GM12801 (cell line): ENCODE results near the gene DDX20.

Source experiments
- TF ChIP-seq, protein P1 (sequence below): IDR thresholded peaks from one replicate; pipeline ENCODE4 v1.5.1; 2011; ENCODE audit warnings: control low read depth; ENCODE audit not compliant: insufficient read length; ENCODE audit errors: extremely low read depth

Gene DDX20

DNA sequence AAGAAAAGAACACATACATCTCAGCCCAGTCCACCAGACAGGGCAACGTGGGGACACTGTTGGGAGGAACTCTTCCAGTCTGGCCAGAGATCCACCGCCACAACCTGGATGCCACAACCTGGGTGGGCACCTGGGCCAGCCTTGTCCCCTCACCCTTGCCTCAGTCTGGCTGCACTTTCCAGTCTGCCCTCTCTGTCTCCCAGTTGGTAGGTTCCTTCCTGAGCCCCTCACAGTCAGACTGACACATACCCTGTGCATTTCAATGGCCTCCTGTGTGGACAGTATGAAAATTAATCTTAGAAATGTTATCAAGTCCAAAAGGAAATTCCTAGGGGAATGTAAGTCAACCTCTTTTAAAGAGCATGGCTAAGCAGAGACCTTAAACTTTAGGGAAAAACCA, 49.5 kb downstream of the DDX20 start:
- TF ChIP-seq, protein P1, sequence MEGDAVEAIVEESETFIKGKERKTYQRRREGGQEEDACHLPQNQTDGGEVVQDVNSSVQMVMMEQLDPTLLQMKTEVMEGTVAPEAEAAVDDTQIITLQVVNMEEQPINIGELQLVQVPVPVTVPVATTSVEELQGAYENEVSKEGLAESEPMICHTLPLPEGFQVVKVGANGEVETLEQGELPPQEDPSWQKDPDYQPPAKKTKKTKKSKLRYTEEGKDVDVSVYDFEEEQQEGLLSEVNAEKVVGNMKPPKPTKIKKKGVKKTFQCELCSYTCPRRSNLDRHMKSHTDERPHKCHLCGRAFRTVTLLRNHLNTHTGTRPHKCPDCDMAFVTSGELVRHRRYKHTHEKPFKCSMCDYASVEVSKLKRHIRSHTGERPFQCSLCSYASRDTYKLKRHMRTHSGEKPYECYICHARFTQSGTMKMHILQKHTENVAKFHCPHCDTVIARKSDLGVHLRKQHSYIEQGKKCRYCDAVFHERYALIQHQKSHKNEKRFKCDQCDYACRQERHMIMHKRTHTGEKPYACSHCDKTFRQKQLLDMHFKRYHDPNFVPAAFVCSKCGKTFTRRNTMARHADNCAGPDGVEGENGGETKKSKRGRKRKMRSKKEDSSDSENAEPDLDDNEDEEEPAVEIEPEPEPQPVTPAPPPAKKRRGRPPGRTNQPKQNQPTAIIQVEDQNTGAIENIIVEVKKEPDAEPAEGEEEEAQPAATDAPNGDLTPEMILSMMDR, result no peak

DNA sequence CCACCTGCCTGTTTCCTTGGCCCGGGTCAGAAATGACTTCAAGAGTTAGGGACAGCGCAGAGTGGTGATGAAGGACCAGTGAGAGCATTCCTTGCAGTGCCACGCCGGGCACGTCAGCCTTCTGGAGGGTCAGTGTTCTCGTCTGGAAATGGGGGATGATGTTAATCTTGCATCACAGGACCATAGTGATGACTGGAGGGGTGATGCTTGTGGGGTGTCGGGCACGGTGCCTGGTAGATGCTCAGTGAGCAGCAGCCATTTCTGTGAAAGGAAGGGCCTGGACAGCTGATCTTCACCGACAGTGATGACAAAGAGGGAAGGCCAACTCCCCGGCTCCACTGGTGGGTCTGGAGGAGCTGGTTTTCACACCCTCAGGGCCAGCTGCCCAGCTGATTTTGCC, 56.2 kb downstream of the DDX20 start:
- TF ChIP-seq, protein P1, result no peak

DNA sequence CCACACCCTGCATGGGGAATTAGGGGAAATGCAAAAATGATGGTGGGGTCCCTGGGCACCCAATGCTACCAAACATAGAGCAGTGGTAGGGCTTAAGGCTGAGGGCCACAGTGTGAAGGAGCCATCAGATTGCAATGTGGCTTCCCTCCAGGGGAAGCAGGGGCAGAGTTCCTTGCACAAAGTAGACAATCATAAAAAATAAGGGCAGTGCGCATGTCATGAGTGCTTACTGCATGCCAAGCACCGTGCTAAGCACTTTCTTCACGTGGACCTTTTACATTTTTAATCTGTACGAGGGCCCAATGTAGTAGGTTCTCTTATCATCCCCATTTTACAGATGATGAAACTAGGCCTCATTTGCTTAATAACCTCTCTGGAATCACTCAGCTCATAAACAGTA, 56.6 kb downstream of the DDX20 start:
- TF ChIP-seq, protein P1, result no peak

DNA sequence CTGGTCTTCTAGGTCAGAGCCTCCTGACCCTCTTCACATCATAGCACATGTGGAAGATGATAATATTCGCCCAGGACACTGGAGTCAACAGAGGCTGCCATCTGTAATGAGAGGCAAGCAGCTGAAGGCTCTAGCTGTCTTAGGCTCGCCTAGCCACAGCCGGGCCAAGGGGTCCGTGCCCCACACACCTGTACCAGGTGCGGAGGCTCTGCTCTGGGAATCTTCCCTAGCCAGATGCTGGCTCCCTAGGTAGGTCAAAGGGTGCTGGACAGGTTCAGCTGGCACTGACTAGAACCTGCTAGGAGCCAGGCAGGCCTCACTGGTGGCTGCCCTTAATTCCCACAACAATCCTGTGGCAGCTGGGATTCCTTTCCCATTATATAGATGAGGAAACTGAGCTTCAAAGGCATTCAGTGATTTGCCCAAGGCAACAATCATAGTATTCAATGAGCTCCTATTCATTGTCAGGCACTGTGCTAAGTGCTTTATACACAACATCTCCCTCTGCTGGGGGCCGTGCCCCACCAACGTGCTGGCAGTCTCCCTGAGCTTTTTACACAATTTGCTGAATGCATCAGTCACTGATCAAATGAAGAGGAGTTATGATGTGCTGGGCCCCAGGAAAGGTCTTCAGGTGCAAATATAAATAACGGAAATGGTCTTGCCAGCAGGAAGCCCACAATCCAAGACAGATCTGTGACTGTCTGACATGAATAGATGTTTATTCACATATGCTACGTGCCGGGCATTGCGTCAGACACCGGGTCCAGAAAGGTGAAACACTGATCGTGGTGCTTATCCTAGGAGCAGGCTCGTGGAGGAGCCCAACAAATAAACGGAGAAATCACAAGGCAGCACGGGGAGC, 58.0 kb downstream of the DDX20 start:
- TF ChIP-seq, protein P1, result no peak

DNA sequence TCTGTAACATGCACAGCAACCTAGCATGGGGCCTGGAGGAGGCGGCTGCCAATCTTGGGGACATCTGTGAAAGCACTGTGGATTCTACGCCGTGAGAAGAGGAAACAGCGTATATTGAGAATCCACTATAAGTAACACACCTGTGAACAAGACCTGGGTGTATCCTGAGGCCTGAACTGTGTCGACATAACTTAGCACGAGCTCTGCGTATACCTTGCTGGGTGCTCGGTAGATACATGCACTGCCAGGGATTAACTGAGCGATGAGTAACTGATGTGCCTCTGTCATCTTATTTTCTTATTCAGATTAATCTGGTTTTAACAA, 58.6 kb downstream of the DDX20 start:
- TF ChIP-seq, protein P1, result no peak

DNA sequence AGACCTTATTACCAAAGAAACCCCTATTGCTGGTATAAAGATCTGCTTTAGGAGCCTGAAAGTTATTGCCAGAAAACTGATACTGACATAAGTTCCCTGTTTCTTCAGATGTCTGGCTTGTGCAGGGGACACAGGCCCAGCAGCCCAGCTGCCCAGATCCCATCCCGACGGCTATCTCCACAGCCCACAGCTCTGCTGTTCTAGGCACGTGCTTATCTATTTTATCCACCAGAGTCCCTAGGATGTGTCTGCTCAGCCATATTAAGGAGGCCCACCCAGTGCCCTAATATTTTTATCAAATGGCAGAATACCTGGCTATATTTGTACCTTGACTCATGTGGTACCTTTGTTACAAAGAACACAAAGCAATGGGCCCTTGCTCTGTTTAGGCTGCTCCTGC, 58.9 kb downstream of the DDX20 start:
- TF ChIP-seq, protein P1, result no peak
